Astrocyte (in vitro differentiated cells and primary cell): ENCODE results near the gene MAPK8IP2. TPM values are rescaled to one million over a fixed set of nuclear protein-coding genes. Genes with fewer than 3 reads are reported as not detected.

Source experiments
- DNase-seq: peaks from one replicate; pipeline ENCODE4 v3.0.0-alpha.2; 2010; ENCODE audit warnings: low read depth
- FAIRE-seq: peaks from 2 replicates; lab custom pipeline; 2011; peaks lifted over from hg19 to GRCh38; lab: Jason Lieb, UNC
- H2AFZ ChIP-seq: 2 replicates; pipeline ENCODE4 v1.6.0; 2012; ENCODE audit warnings: low read depth, low read length, inconsistent platforms
- H3K27ac ChIP-seq: 2 replicates; pipeline ENCODE4 v1.5.1; 2011; ENCODE audit warnings: low read depth, low read length, inconsistent platforms
- H3K27me3 ChIP-seq: 2 replicates; pipeline ENCODE4 v1.6.0; 2011; ENCODE audit warnings: low read length, inconsistent platforms; ENCODE audit not compliant: insufficient read depth
- H3K36me3 ChIP-seq: 2 replicates; pipeline ENCODE4 v1.5.1; 2011; ENCODE audit warnings: low read length, inconsistent platforms; ENCODE audit not compliant: insufficient read depth
- H3K4me1 ChIP-seq: 2 replicates; pipeline ENCODE4 v1.5.1; 2011; ENCODE audit warnings: low read length, inconsistent platforms; ENCODE audit not compliant: insufficient read depth
- H3K4me2 ChIP-seq: 2 replicates; pipeline ENCODE4 v1.6.0; 2012; ENCODE audit warnings: low read length, inconsistent platforms
- H3K4me3 ChIP-seq: 2 replicates; pipeline ENCODE4 v1.5.1; 2011; ENCODE audit warnings: low read depth, mild to moderate bottlenecking, low read length, inconsistent platforms; ENCODE audit not compliant: insufficient read depth
- H3K79me2 ChIP-seq: 2 replicates; pipeline ENCODE4 v1.6.0; 2012; ENCODE audit warnings: mild to moderate bottlenecking, low read length, inconsistent platforms; ENCODE audit not compliant: insufficient read depth
- H3K9ac ChIP-seq: 2 replicates; pipeline ENCODE4 v1.6.0; 2012; ENCODE audit warnings: mild to moderate bottlenecking, low read length, inconsistent platforms
- H3K9me3 ChIP-seq: 2 replicates; pipeline ENCODE4 v1.5.1; 2012; ENCODE audit warnings: low read depth, mild to moderate bottlenecking, low read length, inconsistent platforms; ENCODE audit not compliant: insufficient read depth
- H4K20me1 ChIP-seq: 2 replicates; pipeline ENCODE4 v1.6.0; 2012; ENCODE audit warnings: low read length, inconsistent platforms; ENCODE audit not compliant: insufficient read depth
- H3K27ac Mint-ChIP-seq: one replicate; pipeline ENCODE4 v1.8.0; 2021; ENCODE audit warnings: mild to moderate bottlenecking, mixed read lengths; ENCODE audit not compliant: unreplicated experiment
- H3K27me3 Mint-ChIP-seq: one replicate; pipeline ENCODE4 v1.8.0; 2021; ENCODE audit warnings: low read depth, mixed read lengths; ENCODE audit not compliant: unreplicated experiment
- H3K36me3 Mint-ChIP-seq: one replicate; pipeline ENCODE4 v1.8.0; 2021; ENCODE audit warnings: low read depth, mixed read lengths; ENCODE audit not compliant: unreplicated experiment
- H3K4me1 Mint-ChIP-seq: one replicate; pipeline ENCODE4 v1.8.0; 2021; ENCODE audit warnings: low read depth, mixed read lengths; ENCODE audit not compliant: unreplicated experiment
- H3K4me3 Mint-ChIP-seq: one replicate; pipeline ENCODE4 v1.8.0; 2021; ENCODE audit warnings: mild to moderate bottlenecking, moderate library complexity, mixed read lengths; ENCODE audit not compliant: unreplicated experiment
- H3K9me3 Mint-ChIP-seq: one replicate; pipeline ENCODE4 v1.8.0; 2021; ENCODE audit warnings: mild to moderate bottlenecking, mixed read lengths; ENCODE audit not compliant: unreplicated experiment
- CTCF ChIP-seq: IDR thresholded peaks from 2 replicates; pipeline ENCODE4 v1.5.1; 2011; ENCODE audit warnings: low read depth, mild to moderate bottlenecking, inconsistent platforms, low read length, moderate library complexity; ENCODE audit not compliant: insufficient read depth
- EZH2 ChIP-seq: IDR thresholded peaks from 2 replicates; pipeline ENCODE4 v1.6.1; 2012; ENCODE audit warnings: mild to moderate bottlenecking, low read length, inconsistent platforms; ENCODE audit not compliant: insufficient read depth
- total RNA-seq: library from RNA; stranded (reverse); gene quantifications from 2 replicates; pipeline ENCODE4 v1.2.1, GENCODE V29; 2021

Gene MAPK8IP2
- total RNA-seq, 1 donor from 2014 or later = 4.7 TPM

- TF ChIP-seq CTCF = no peak
- TF ChIP-seq EZH2 = no peak
- no peak for DNase-seq
Observed at GRCh38 chr22:50610581-50610980, 10.0 kb downstream of the MAPK8IP2 start.

GRCh38 chr22:50611341-50612060, 10.9 kb downstream of the MAPK8IP2 start:
- no peaks in the 10 kb centered on the region for H3K79me2 ChIP-seq
- no peak overlapping the region for H3K27ac Mint-ChIP-seq
- H3K27me3 ChIP-seq = peaks cover 11% of the 10 kb centered on the region
- H3K36me3 Mint-ChIP-seq = no peaks in the 10 kb centered on the region
- FAIRE-seq = no peak
- no peaks in the 10 kb centered on the region for H3K4me1 Mint-ChIP-seq
- H3K4me3 Mint-ChIP-seq = no peak overlapping the region
- TF ChIP-seq CTCF (no peak), EZH2 (no peak)
- no peaks in the 10 kb centered on the region for H3K36me3 ChIP-seq
- no peak overlapping the region for H3K9ac ChIP-seq
- no peak overlapping the region for H3K27ac ChIP-seq
- H2AFZ ChIP-seq = no peak overlapping the region
- H3K9me3 ChIP-seq = no peaks in the 10 kb centered on the region
- DNase-seq = no peak
- H3K4me2 ChIP-seq = no peak overlapping the region
- no peak overlapping the region for H3K4me3 ChIP-seq
- peaks cover 64% of the 10 kb centered on the region for H3K27me3 Mint-ChIP-seq
- peaks cover 2% of the 10 kb centered on the region for H3K9me3 Mint-ChIP-seq
- no peaks in the 10 kb centered on the region for H3K4me1 ChIP-seq
- H4K20me1 ChIP-seq = no peaks in the 10 kb centered on the region

More at GRCh38 chr22:50610581-50610980, 10.0 kb downstream of the MAPK8IP2 start:
- Histone ChIP-seq H2AFZ (no peak overlapping the region), H3K4me1 (no peaks in the 10 kb centered on the region), H3K4me2 (no peak overlapping the region), H3K36me3 (no peaks in the 10 kb centered on the region), H3K9ac (no peak overlapping the region), H3K79me2 (no peaks in the 10 kb centered on the region), H3K27ac (no peak overlapping the region), H3K4me3 (no peak overlapping the region), H4K20me1 (no peaks in the 10 kb centered on the region), H3K27me3 (peaks cover 11% of the 10 kb centered on the region), H3K9me3 (no peaks in the 10 kb centered on the region)
- peaks cover 2% of the 10 kb centered on the region for H3K9me3 Mint-ChIP-seq
- no peak overlapping the region for H3K27ac Mint-ChIP-seq
- peaks cover 73% of the 10 kb centered on the region for H3K27me3 Mint-ChIP-seq
- H3K4me3 Mint-ChIP-seq = no peak overlapping the region
- H3K4me1 Mint-ChIP-seq = no peaks in the 10 kb centered on the region
- FAIRE-seq = no peak
- no peaks in the 10 kb centered on the region for H3K36me3 Mint-ChIP-seq

- Histone ChIP-seq H3K4me1 (no peaks in the 10 kb centered on the region), H2AFZ (no peak overlapping the region), H3K4me2 (no peak overlapping the region), H3K4me3 (no peak overlapping the region), H3K27ac (no peak overlapping the region), H3K27me3 (peaks cover 11% of the 10 kb centered on the region), H3K9me3 (no peaks in the 10 kb centered on the region), H3K36me3 (no peaks in the 10 kb centered on the region), H3K79me2 (no peaks in the 10 kb centered on the region), H4K20me1 (no peaks in the 10 kb centered on the region), H3K9ac (no peak overlapping the region)
- FAIRE-seq = no peak
- Mint-ChIP-seq H3K9me3 (peaks cover 2% of the 10 kb centered on the region), H3K4me1 (no peaks in the 10 kb centered on the region), H3K36me3 (no peaks in the 10 kb centered on the region), H3K27me3 (peaks cover 60% of the 10 kb centered on the region), H3K27ac (no peak overlapping the region), H3K4me3 (no peak overlapping the region)
- DNase-seq = no peak
- no peak for TF ChIP-seq CTCF
- TF ChIP-seq EZH2 = no peak
Observed at GRCh38 chr22:50612168-50612527, 11.6 kb downstream of the MAPK8IP2 start.
